Fibroblast of the aortic adventitia (primary cell): ENCODE data around the gene NPEPL1. TPM values are rescaled to one million over a fixed set of nuclear protein-coding genes. Genes with fewer than 3 reads are reported as not detected.

Experiments
- DNase-seq: peaks from one replicate; pipeline ENCODE4 v3.0.0-alpha.2; 2010; ENCODE audit warnings: low read depth
- H3K4me3 ChIP-seq: 2 replicates; pipeline ENCODE4 v1.5.1; 2011; ENCODE audit warnings: low read depth, mild to moderate bottlenecking, control low read depth, low read length, moderate library complexity
- CTCF ChIP-seq: IDR thresholded peaks from 2 replicates; pipeline ENCODE4 v1.5.1; 2011; ENCODE audit warnings: mild to moderate bottlenecking, low read length, control low read depth, inconsistent platforms; ENCODE audit not compliant: insufficient read depth
- total RNA-seq: library from RNA; depleted of rRNA; stranded (reverse); fragments of >200 nt; gene quantifications from 2 replicates; pipeline ENCODE4 v1.2.3, GENCODE V29; 2012; ENCODE audit warnings: low replicate concordance

The NPEPL1 gene
- total RNA-seq, 1 donor, result 24.5 TPM

- no peak for DNase-seq
- TF ChIP-seq CTCF, result no peak
- H3K4me3 ChIP-seq, result no peak overlapping the region
Measured at GRCh38 chr20:58685988-58686387, 6.6 kb upstream of the NPEPL1 start.

- TF ChIP-seq CTCF, result no peak
- no peak overlapping the region for H3K4me3 ChIP-seq
- no peak for DNase-seq
Measured at GRCh38 chr20:58688414-58688813, 4.2 kb upstream of the NPEPL1 start.

- TF ChIP-seq CTCF, result no peak
- H3K4me3 ChIP-seq, result no peak overlapping the region
- DNase-seq, result peak; percentile 10
Measured at GRCh38 chr20:58688840-58689239, 3.8 kb upstream of the NPEPL1 start.

- TF ChIP-seq CTCF, result no peak
- DNase-seq, result peak; percentile 46
- H3K4me3 ChIP-seq, result no peak overlapping the region
Measured at GRCh38 chr20:58690396-58691135, 2.0 kb upstream of the NPEPL1 start.

GRCh38 chr20:58691773-58692578 lies 624 bp upstream of the NPEPL1 start:
- DNase-seq, result peak; percentile 45
- no peak overlapping the region for H3K4me3 ChIP-seq
- no peak for TF ChIP-seq CTCF

GRCh38 chr20:58693226-58694006 lies 816 bp downstream of the NPEPL1 start:
- DNase-seq, result no peak
- H3K4me3 ChIP-seq, result peak overlapping the region; percentile 65
- no peak for TF ChIP-seq CTCF
